ENCODE results near the gene PARD3.
"Not testable (repeated sequence)": the region's sequence is repeated elsewhere in the genome, so short reads cannot be mapped to it uniquely, and the experiment has no call there.

PARD3 gene

GRCh38 chr10:34427158-34427910 is 387.8 kb downstream of the PARD3 start:
- DNase-seq (ENCODE audit: low read depth, low spot score) = not testable (repeated sequence)

- not testable (repeated sequence) for DNase-seq (ENCODE audit: low read depth, low spot score)
These were observed 388.4 kb downstream of the PARD3 start for GRCh38 chr10:34426538-34427157.

- DNase-seq (ENCODE audit: low read depth, low spot score) = no peak
These were observed 389.1 kb downstream of the PARD3 start for GRCh38 chr10:34426041-34426440.

DNA sequence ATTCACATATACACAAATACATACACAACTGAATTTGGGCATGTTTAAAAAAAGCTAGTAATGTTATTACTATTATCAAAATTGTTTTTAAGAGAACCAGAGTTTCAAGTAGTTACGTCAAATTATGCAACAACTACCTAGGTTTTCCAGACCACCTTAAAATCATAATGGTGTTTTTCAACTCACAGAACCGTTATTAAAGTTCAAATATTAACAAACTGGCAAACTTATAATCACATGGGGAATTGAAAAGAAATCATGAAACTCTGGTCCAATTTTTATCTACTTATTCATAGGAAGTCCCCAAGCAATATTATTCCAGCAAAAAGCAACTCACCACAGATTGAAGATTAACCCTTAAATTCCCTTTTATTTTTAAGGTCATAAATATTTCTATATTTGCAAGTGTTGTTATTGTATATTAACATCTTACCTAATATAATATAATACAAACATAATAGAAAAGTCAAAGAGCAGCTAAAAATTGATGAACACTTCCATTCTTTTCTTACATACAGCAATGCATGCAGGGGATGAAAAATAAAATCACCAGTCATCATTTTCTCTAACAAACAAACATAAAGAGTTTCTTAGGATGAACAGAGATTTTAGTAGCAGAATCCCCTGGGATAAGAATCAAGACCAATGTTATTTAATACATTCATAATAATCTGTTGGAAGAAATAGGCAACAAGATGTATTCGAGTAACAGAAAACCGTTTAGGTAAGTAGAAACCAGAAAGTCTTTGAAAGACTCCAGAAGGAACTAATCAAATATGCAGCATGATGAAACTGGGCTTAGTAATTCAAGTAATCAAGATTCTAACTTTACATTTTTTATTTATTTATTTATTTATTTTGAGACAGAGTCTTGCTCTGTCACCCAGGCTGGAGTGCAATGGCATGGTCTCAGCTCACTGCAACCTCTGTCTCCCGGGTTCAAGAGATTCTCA is 391.1 kb downstream of the PARD3 start:
- no peak for DNase-seq (ENCODE audit: low read depth, low spot score)

- DNase-seq (ENCODE audit: low read depth, low spot score) = no peak
These were observed 394.3 kb downstream of the PARD3 start for GRCh38 chr10:34420795-34421194.

- no peak for DNase-seq (ENCODE audit: low read depth, low spot score)
These were observed 394.8 kb downstream of the PARD3 start for GRCh38 chr10:34420273-34420672.

- no peak for DNase-seq (ENCODE audit: low read depth, low spot score)
These were observed 400.1 kb downstream of the PARD3 start for GRCh38 chr10:34415039-34415438.

DNA sequence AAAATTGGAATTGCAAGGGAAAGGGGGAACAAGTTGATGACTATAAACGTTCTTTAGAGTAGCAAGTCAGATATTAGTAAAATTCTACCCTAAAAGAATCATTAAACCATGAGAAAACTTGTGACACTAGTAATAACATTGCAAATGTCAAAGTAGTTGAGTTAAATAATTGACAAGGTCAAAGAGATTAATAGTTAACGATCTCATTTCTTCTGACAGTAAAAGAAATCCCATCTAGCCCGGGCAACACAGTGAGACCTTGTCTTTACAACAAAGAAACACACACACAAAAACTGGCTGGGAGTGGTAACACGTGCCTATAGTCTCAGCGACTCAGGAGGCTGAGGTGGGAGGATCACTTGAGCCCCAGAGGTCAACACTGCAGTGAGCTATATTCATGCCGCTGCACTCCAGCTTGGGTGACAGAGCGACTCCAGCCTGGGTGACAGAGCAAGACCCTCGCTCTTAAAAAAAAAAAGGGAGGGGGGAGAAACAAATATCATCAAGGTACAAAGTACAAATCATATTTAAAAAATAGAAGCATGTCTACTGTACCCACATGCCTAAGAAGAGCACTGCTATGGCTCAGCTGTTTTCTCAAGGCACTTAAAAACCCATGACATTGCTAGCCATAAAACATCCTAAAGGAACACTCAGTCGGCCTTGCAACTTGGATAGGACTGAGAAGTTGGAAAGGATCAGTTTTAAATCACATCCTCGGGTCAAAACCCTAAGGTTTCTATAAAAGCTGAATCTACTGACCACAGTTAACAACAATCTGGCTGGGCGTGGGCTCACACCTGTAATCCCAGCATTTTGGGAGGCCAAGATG is 401.1 kb downstream of the PARD3 start:
- no peak for DNase-seq (ENCODE audit: low read depth, low spot score)

GRCh38 chr10:34413214-34413613 is 401.9 kb downstream of the PARD3 start:
- DNase-seq (ENCODE audit: low read depth, low spot score) = no peak

- no peak for DNase-seq (ENCODE audit: low read depth, low spot score)
These were observed 406.1 kb downstream of the PARD3 start for GRCh38 chr10:34408956-34409355.

DNA sequence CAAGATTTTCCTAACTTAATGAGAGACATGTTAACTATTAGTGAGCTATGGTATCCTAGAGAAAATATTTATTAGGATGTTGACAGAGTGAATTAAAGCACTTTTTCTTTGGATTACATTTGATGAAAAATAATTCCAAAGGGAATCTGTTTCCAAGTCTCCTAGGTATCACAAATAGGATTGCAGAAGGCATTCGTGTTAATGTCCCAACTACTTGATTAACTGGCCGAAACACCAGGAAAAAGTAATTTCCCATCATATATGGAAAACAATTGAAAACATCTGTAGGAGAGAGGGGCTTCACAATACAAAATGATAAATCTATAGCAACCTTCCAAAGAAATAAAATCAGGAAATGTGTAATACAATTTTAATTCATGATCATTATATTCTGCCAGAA is 406.7 kb downstream of the PARD3 start:
- DNase-seq (ENCODE audit: low read depth, low spot score) = no peak

DNA sequence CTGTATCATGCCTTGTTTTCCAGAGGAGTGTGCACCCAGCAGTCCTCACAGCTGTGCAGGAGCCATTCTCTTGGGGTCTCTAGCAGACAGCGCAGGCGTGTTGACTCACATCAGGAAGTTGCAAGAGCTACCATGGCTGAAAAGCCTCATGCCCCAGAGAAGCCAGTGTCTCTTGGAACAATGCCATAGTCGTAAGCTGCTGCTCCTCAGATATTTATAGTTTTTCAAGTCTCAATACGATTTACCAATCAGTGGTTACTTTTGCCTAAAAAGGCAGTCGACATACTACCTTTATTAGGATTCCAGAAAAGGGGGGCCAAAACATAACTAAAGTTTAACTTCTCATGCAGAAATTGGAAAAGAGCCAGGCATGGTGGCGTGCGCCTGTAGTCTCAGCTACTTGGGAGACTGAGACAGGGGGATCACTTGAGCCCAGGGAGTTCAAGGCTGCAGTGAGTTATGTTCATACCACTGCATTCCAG is 407.7 kb downstream of the PARD3 start:
- peak; percentile 40 for DNase-seq (ENCODE audit: low read depth, low spot score)

DNA sequence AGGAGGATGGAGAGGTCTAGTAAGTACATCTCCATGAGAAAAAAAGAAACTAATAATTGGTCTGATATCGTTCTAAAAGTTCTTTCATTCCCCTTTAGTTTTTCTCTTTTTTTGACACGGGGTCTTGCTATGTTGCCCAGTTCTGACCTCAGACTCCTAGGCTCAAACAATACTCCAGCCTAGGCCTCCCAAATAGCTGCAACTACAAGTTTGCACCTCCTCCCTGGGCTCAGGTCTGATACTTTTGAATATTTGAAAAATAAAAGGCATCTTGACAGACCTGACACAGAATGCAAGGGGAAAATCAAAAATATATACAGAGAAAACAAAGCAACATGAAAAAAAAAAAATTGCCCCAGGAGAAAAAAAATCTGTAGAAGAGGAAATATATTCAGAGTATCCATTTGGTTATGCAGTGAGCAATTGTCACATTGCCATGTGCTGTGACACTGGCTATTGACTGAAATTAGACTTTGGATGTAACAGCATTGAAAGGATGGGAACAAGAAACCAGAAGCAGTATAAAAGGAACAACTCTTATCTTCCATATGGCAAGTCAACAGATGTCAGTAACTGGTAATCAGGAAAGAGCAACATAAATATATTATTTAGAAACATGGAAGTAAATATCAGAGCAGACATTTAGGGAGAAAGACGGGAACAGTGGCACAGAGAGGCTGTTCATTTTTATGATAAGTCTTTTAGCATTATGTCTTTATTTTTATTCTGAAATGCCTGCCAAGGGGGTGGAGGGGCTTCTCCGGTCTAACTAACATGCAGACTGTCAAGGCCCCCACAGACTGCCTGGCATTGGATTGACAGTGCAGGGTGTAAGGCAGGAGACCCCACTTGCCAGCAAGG is 408.4 kb downstream of the PARD3 start:
- DNase-seq (ENCODE audit: low read depth, low spot score) = no peak

- no peak for DNase-seq (ENCODE audit: low read depth, low spot score)
These were observed 409.3 kb downstream of the PARD3 start for GRCh38 chr10:34405611-34406462.

DNA sequence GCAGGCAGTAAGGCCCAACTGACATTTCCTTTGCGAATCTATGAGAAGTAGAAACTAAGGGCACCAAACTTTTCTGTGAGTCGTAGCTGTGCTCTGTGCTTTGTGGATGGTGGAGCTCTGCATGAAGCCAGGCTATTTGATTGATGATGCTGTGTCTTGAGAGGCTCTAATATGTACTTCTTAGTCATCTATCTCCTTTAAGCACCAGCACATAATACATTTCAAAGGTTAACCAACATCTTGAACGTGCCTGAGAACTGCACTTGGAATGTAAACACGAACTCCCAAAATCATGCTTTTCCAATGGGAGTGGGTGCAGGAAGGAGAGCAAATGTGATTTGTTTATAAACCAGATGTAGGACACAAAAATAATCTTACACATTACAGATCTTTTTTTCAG is 411.6 kb downstream of the PARD3 start:
- no peak for DNase-seq (ENCODE audit: low read depth, low spot score)

DNA sequence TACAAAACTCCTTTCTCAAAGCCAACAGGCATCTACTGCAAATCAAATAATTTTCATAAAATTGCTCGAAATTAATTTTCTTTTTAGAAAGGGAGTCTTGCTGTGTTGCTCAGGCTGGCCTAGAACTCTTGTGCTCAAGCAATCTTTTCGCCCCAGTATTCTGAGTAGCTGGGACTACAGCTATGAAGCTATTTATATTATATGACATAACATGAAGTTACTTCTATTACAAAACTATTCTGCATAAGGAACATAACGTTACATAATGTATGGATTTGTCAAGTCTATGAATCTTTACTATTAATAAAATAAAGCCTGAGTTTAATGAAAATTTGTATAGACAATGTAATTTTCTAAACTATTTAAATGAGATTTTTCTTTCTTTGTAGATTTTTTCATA is 415.0 kb downstream of the PARD3 start:
- DNase-seq (ENCODE audit: low read depth, low spot score) = no peak

DNA sequence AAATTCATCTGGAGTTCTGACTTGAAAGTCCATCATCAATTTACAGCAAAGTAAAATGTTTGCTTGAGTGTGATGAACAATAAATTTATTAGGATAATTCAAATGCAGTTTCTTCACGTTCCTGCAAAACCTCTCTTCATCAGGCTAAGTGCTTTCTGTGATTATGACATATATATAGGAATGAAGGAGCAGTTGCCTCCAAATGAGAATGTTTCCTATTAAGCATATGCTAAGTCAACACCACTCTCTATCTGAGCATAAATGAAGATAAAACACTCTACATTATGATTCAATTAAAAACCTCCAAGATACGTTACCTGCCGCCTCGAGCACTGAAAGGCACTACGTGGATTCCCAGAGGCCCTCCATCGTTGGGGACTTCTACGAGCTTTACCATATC is 416.1 kb downstream of the PARD3 start:
- DNase-seq (ENCODE audit: low read depth, low spot score) = no peak

DNA sequence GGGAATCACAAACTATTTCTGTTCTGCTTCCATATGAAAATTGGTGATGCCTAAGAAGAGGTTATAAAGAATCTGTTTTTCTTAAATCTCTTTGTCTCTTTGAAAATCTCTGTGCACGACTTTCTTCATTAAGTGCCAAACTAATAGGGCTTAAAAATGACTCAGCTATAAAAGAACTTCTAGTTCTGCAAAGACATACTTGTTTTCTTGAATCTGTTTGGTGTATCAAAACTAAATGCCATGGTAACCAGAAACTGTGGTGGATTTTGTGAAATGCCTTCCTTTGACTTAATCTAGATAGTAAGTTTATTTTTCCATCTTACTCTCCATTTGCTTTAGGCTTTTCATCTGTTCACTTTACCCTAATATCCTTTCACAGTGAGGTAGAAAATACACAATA is 417.8 kb downstream of the PARD3 start:
- DNase-seq (ENCODE audit: low read depth, low spot score) = no peak

- DNase-seq (ENCODE audit: low read depth, low spot score) = no peak
These were observed 418.4 kb downstream of the PARD3 start for GRCh38 chr10:34396663-34397062.

Measured in smooth muscle cell of the brain vasculature (primary cell).